ENCODE data around the gene GALNT17.
"Not testable (repeated sequence)": the region's sequence is repeated elsewhere in the genome, so short reads cannot be mapped to it uniquely, and the experiment has no call there.

GALNT17 gene

DNA sequence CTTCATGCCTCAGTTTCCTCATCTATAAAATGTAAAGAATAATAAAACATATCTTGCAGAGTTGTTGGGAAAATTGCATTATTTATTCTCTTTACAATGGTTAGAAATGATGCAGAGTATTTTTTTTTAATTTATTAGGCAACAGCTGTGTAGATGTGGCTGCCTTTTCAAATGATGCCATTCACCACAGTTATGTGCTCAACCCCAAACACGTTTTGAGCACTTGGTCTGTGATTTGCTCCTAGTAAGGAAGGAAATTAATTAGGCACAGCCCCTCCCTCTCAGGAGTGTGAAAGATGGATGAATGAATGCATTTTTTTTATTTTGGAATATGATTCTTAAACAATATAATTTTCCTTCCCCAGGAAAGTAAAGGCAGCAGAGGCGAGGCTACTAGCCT lies 575.1 kb downstream of the GALNT17 start:
- no peak for DNase-seq

DNA sequence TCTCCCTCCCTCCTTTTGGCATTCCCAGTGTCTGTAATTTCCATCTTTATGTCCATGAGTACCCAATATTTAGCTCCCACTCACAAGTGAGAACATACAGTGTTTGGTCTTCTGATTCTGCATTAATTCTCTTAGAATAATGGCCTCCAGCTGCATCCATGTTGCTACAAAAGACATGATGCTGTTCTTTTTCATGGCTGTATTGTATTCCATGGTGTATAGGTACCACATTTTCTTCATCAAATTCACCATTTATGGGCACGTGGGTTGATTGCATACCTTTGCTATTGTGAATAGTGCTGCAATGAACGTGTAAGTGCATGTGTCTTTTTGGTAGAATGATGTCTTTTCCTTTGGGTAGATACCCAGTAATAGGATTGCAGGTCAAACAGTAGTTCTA lies 576.8 kb downstream of the GALNT17 start:
- DNase-seq = no peak

DNA sequence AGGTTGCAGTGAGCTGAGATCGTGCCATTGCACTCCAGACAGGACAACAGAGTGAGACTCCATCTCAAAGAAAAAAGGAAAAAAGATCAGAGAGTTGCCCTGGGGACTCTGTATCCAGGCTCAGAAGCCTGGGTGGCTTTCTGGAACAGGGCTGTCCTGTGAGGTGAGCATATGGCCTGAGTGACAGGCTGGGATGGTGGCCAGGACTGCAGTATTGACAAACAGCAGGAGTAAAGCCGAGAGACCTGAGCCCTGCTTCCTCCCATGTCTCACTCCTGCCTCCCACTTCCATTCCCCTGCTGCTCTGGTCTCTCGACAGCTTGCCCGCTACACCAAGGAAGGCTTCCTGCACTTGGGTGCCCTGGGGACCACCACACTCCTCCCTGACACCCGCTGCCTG lies 578.5 kb downstream of the GALNT17 start:
- DNase-seq = no peak

DNA sequence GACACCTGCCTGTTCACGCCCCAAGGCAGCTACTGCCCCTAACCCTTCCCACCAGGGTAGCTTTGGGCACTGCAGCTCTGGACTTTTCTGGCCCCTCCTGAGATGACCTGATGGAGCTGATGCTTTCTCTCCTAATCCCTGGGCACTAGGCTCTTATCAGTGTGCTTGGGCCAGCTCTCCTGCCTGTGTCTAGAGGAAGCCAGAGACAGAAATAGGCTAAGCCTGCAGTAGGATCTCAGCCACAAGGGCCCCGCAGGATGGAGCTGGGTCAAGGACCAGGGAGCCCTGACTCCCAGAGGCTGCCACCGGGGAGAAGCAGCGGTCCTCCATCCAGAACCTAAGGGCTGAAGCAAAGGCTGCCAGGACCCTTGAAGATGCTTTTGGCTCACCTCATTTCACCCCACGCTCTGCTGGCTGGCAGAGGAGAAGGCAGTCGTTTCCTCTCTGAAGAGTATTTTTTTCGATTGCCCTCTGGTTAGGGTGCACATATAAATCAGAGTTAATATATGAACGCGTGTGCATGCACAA lies 580.8 kb downstream of the GALNT17 start:
- no peak for DNase-seq

DNA sequence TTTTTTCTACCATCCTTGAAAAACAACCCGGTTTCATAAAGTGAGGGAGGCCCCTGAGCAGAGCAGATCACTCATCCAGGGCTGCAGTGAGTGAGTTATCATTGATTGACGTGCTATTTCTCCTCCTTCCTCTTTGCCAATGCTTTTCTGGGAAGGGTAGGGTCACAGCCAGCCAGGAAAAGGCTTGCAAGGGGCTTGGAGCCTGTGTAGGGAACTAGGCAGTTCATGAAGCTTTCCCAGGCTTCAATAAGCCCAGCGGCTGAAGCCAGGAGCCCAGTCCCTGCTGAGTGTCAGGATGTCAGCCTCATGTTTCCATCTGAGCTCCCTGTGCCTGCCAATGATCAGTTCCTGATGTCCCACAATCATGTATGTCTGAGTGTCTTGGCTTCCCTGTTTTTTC lies 584.7 kb downstream of the GALNT17 start:
- no peak for DNase-seq

DNA sequence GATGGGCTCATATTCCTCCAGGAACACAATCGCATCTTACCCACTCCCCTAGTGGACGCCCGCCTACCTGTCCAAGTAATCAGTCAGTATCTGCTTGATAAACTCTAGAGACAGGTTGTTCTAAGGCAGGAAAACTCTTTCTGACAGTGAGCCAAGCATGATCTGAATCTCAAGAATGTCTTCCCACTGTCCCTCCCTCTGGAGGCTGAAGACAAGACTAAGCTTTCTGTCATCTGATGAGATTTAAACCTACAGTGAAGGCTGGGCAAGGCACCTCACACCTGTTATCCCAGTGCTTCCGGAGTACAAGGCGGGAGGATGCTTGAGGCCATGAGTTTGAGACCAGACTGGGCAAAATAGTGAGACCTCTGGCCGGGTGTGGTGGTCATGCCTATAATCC lies 586.6 kb downstream of the GALNT17 start:
- no peak for DNase-seq

DNA sequence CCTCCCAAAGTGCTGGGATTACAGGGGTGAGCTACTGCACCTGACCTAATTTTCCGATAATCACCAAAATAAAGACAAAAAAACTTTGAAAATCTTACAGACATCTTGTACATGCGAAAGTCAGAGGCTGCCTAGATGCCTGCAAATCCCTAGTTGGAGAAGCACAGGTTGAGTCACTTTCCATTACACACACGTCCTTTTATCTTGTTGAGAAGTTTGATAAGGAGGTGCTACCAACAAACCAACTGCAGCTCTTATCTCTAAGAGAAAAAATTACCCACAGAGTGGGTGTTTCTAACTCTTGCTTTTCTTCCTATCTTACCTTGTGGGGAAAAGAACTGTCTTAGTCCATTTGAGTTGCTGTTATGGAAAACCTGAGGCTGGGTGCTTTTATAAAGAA lies 589.8 kb downstream of the GALNT17 start:
- no peak for DNase-seq

DNA sequence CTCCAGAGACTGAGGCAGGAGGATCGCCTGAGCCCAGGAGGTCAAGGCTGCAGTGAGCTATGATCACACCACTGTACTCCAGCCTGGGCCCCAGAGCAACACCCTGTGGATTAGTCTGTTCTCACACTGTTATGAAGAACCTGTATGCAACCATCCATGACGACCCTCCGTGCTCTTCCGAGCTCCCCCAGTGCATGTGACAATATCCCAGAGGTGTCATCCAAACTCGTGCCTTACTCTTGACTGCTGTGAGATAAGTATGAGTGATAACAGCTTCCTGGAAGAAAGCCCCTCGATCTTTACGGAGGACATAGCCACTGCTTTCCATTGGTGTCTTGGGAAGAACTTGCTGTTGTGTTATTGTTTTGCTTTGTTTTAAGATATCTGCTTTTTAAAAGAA lies 591.9 kb downstream of the GALNT17 start:
- DNase-seq = no peak

DNA sequence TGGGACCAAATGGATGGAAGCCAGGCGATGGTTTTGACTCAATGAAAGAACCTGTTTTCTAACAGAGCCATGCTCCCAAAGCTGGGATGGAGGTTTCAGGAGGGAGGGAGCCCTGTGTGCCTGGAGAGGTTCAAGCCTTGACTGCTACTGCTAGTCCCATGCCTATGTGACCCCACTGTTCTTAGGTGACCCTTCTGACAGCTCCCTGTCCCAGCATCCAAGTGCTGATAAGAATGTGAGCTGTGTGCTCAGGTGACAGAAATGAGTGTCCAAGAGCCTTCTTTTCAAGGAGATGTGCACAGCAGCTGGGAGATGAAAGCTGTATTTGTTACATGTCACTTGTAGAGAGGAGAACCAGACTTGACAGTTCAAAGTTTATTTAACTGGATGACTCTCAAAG lies 595.4 kb downstream of the GALNT17 start:
- DNase-seq = no peak

DNA sequence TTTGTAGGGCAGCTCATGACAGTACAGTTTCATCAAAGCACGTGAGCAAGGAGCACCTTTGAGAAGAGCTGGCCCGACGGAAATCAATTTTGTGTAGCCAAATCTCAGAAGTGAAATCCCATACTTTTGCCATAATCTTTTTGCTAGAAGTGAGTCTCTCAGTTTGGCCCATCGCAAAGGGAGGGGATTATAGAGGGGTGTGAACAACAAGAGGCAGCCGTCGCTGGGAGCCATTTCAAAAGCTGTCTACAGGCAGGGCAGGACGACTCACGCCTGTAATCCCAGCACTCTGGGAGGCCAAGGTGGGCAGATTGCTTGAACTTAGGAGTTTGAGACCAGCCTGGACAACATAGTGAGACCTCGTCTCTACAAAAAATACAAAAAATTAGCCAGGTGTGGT lies 599.8 kb downstream of the GALNT17 start:
- no peak for DNase-seq

DNA sequence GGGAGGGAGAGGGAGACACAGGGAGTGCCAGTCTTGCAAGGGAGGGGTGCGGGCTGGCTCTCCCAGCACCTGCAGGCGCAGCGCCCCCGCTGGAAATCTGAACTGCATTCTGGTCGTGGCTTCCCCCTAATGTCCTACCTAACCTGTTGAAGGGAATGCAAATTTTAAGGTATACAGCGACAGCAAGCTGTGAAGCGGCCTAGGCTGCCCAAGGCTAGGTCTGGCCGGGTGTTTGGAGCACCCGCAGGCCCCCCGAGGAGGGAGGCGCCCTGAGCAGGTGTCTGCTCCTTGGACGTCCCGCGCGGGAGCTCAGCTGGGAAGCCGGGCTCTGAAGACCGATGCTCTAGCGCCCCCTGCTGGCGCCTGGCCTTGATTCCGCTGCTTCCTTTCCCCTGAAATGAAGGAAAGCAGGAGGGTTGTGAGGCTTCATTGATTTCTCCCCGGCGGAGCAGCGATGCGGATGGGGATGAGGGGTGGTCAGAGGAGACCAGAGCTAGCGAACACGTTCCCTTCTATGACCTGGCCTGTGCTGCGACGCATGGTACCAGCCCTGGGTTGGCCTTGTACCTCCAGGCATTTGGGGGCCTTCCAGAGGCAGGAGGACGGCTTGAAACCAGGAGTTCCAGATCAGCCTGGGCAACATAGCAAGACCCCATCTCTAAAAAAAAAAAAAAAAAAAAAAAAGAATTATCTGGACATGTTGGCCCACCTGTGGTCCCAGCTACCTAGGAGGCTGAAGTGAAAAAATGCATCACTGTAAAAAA lies 601.3 kb downstream of the GALNT17 start:
- peak; percentile 3 to 40 (median 27) for DNase-seq

DNA sequence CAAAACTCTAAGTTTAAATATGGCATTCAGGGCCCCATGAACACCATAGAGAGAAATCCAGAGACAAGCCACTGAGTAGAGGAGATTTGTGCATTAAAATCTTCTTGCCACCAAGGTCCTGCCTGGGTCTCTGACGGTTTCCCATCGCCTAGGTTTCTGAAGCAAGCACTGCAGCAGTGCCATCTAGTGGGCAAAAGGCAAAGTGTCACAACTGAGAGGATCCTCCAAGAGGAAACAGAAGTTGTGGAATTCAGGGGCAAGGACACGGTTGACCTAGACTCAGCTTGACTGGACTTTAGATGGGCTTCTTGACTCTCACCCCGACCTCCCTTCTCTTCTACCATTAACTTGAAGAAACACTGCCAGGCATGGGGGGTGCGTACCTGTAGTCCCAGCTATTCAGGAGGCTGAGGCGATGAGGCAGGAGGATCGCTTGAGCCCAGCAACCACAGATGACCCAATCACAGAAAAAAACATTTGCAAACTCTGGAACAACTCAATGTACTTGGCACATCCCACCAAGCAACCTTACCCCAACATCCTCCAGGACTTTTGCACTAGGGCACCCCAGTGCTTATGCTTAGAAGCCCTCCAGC lies 604.1 kb downstream of the GALNT17 start:
- DNase-seq = peak in 1 of 4 experiments; percentile 2

DNA sequence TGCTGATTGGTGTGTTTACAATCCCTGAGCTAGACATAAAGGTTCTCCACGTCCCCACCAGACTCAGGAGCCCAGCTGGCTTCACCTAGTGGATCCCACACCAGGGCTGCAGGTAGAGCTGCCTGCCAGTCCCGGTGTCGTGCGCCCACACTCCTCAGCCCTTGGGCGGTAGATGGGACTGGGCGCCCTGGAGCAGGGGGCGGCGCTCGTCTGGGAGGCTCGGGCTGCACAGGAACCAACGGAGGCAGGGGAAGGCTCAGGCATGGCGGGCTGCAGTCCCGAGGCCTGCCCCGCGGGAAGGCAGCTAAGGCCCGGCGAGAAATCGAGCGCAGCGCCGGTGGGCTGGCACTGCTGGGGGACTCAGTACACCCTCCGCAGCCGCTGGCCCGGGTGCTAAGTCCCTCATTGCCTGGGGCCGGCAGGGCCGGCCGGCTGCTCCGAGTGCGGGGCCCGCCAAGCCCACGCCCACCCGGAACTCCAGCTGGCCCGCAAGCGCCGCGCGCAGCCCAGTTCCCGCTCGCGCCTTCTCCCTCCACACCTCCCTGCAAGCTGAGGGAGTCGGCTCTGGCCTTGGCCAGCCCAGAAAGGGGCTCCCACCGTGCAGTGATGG lies 606.1 kb downstream of the GALNT17 start:
- not testable (repeated sequence) for DNase-seq

DNA sequence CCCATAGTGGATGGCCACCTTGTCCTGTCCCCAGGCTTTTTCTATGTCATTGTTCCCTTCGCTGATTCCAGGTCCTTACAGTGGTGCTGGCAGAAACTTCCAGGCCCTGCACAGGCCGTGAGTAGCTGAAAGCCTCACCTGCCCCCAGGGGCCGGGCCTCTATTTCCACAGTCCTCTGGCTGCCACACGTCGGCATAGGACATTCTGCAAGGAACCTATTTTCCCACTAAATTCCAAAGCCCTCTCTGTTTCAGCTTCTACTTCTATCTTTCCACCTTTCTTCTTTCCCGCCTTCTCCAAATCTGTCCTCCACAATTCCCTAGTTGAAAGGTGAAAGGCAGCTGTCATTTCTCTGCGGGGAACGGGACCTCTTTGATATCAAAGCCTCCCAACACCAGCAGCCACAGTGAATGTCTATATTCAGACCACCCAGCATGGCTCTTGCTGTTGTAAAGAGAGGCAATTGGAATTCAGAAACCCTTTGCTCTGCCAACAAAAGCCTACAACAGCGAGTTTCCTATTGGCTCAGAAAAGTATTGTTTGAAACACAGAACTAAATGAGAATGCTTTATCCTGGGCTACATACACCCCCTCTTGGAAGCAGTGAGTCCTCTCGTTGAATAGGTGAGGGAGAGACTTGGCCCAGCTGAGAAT lies 607.7 kb downstream of the GALNT17 start:
- DNase-seq = no peak

DNA sequence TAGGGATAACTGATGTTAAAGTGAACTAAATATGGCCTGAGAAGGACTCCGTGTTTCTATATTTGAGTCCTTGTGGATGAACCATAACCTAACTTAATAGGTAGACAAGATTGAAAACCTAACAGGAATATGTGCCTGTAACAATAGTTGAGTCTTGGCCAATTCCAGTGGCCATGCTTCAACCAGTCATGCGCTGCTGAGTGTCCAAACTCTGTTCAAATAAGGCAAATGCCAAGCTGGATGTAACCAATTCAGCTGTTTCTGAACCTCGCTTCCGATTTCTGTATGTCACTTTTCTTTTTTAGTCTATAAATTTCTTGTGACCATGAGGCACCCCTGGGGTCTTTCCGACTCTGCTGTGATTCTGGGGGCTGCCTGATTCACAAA lies 608.2 kb downstream of the GALNT17 start:
- DNase-seq = no peak

DNA sequence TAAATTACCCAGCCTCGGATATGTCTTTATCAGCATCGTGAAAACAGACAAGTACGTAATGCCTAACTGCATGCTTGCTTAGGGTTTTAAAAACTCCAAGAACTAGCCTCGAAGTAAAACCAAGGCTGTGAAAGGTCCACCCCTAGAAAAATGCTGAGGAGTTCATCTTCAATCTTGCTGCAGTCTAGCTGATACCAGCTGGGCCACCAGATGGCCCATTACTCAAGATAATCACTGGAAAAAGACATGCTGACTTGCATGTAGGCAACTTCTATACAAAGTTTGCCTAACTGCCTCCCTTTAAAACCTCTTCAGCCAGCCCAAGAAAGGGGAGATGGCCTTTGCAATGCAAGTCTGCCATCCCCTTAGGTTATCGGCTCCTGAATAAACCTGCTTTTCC lies 614.1 kb downstream of the GALNT17 start:
- no peak for DNase-seq

DNA sequence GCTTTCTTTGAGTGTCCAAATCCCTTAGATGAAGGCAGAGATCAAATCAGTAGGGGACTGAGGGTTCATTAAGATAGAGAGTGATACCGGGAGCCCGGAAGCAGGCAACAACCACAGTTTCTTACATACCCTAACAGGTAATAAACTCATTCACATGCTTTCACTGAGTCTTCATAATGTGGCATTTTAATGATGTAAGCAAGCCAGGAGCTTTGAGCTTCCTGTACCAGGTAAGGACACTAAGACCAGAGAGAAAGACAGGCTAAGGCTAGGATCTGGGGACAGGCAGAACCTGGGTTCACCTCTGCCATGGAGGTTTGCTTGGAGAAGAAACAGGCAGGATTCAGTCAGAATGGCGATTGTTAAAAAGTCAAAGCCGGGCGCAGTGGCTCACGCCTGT lies 618.3 kb downstream of the GALNT17 start:
- DNase-seq = no peak

DNA sequence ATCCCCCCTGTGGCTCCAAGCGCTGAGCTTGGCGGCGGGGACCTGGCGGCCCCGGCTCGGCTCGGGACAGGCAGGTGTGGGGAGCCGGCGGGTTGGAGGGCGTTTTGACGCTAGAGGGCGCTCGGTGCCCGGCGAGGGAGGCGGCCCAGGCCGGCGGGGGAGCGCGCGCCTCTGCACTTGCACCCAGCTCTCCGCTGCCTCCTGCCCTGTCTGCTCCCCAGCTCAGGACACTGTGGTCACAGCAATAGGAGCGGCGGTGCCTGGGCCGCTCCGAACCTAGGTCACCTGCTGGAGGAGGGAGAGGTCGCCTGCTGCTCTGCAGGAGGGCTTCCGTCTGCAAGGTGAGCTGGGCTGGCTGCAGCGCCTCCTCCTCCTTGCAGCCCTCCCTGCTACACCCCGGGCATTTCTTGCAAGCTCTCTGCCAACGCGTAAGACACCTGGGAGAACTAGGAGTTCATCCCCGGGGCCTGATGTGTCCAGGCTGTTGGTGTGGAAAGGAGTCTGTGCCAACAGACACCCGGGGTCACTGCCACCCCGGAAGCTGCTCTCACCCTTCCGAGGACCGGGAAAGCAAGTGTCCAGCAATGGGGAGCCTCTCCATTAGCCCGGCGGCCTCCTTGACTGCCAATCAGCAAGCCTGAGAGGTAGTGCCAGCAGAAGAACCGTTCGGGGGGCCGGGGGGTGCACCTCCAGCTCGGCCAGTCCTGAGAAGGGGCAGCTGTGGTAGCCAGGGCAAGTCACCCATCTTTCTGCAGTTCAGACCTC lies 620.4 kb downstream of the GALNT17 start:
- peak in 1 of 4 experiments; percentile 14 for DNase-seq

DNA sequence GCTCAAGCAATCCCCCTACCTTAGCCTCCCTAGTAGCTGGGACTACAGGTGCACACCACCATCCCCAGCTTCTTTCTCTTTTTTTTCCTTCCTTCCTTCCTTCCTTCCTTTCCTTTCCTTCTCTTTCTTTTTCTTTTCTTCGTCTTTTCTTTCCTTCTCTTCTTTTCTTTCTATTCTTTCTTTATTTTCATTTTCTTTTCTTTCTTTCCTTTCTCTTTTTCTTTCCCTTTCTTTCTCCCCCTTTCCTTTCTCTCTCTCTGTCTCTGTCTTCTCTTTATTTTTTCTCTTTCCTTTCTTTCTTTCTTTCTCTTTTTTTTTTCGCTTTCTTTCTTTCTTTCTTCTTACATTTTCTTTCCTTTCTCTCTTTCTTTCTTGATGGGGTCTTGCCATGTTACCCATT lies 621.3 kb downstream of the GALNT17 start:
- no peak for DNase-seq

DNA sequence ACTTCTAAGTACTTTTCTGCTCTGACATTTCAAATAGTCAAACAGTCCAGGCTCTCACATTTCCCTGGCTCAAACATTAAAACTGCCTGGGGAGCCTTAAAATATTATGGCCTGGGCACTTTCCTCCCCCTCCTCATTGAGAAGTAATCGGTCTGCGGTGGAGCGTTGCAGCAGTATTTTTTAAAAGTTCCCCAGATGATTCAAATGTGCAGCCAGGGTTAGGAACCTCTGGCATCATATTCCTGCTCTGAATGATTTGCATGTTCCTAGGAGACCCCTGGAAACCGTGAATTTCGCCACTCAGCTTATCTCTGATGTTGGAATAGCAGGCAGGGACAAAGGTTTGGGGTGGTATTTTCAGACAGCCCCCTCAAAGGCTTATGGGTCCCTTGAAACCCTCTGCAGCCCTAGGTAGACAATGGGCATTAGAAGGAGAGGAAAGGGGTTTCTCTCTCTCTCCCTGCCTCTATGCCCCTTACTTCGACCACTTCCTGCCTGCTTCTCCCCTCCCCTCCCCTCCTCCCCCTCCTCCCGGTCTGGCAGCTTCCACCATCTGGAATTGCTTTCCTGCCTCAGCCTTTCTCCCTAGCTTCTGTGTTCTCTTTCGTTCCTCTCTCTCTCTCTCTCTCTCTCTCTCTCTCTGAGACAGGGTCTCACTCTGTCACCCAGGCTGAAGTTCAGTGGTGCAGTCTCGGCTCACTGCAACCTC lies 622.2 kb downstream of the GALNT17 start:
- no peak for DNase-seq

DNA sequence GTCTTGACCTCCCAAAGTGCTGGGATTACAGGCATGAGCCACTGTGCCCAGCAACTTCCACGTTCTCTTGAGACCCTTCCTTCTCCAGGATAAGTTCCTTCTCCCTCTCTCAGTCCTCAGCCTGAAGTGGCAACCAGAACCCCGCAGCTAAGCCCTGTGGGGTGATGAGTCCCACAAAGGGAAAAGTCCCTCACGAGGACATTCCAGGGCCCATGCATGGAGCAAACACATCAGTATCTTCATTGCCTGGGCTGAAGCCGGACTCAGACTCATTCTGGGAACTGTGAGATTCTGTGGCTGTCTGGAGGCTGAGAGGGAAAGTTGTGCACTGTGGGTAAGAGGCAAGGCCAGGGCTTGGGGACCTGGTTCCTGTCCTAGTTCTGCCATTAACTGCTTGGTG lies 622.9 kb downstream of the GALNT17 start:
- DNase-seq = no peak

DNA sequence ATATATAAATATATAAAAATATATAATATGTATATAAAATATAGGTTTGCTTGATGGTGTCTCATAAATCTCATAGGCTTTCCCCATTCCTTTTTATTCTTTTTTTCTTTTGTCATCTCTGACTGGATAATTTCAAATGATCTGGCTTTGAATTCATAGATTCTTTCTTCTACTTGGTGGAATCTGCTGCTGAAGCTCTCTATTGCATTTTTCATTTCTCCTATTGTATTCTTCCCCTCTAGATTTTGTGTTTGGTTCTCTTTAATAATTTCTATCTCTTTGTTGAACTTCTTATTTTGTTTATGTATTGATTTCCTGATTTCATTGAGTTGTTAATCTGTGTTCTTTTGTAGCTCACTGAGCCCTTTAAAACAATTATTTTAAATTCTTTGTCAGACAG lies 629.4 kb downstream of the GALNT17 start:
- no peak for DNase-seq
